ENCODE results near the gene STAT6.
"Not testable (repeated sequence)": the region's sequence is repeated elsewhere in the genome, so short reads cannot be mapped to it uniquely, and the experiment has no call there.

The STAT6 gene

GRCh38 chr12:57087010-57087690, 24.0 kb downstream of the STAT6 start:
- peak; percentile 90 for DNase-seq (ENCODE audit: low read depth)

GRCh38 chr12:57086493-57087009, 24.6 kb downstream of the STAT6 start:
- DNase-seq (ENCODE audit: low read depth), result peak; percentile 81

DNA sequence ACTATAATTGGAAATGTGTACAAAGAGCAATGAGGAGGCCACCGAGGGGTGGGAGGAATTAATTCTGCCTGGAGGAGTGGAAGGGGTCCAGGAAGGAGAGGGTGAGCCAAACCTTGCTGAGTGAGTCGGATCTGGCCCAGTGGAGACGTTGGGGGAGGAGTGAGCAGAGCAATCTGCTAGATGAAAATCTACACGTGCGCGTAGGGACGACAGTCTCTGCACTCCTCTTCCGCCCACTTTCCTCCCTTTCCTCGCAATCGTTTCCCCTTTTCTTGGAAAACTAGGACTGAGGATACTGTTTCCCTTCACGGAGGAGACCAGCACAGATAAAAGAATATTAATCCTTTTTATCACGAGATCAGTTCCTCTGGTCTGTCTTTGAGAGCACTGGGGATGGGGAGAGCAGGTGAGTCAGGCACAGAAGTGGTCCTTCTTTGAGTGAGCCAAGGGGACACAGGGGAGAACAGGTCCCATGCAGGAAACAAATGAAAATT, 25.1 kb downstream of the STAT6 start:
- DNase-seq (ENCODE audit: low read depth), result peak; percentile 58

DNA sequence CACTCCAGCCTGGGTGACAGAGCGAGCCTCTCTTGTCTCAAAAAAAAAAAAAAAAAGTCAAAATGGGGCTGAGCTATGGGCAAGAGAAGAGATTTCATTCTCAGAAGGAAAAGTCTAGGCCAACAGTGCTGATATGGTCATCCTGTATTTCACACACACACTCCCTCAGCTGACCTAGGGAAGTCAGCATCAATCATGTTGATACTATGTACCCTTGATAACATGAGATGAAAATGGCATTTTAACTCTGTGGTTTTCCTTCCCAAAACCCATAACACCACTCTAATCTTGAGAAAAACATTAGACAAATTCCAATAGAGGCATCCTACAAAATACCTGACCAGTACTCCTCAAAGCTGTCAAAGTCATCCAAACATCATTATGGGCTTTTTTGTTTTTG, 30.3 kb downstream of the STAT6 start:
- DNase-seq (ENCODE audit: low read depth), result no peak

DNA sequence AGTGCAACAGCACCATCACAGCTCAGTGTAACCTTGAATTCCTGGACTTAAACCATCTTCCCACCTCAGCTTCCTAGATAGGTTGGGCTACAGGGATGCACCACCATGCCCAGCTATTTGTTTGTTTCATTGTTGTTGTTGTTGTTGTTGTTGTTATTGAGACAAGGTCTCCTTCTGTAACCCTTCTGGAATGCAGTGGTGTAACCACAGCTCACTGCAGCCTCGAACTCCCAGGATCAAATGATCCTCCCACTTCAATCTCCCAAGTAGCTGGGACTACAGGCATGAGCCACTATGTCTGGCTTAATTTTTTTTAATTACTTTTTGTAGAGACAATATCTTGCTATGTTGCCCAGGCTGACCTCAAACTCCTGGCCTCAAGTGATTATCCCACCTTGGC, 31.3 kb downstream of the STAT6 start:
- DNase-seq (ENCODE audit: low read depth), result no peak

- DNase-seq (ENCODE audit: low read depth), result peak; percentile 100
These were observed 32.4 kb downstream of the STAT6 start, which contains the start of gene NEMP1 for GRCh38 chr12:57078519-57079404. NEMP1 (minus strand) TSS chr12:57078791; CDS start chr12:57078745, 46 bp downstream.

GRCh38 chr12:57073566-57074450, 37.4 kb downstream of the STAT6 start:
- not testable (repeated sequence) for DNase-seq (ENCODE audit: low read depth)

GRCh38 chr12:57072661-57073060, 38.5 kb downstream of the STAT6 start:
- DNase-seq (ENCODE audit: low read depth), result peak; percentile 60

DNA sequence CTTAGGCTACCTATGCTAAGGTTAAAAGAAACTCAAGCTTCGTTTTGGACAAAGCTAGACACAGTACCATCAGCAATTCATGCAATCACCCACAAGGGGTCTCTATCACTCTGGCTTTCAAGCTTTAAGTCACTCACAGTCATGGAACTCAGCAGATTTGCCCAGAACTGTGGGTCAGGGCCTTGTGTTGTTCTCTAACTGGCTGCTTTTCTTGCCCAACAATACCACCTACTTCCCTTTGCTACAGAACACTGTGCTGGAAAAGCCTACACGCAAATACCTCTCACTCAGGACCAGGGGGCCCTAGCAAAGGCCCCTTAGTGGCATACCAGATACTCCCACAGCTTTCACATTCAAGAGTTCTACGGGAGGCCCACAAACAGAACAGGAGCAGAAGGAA, 41.6 kb downstream of the STAT6 start:
- peak; percentile 84 for DNase-seq (ENCODE audit: low read depth)

DNA sequence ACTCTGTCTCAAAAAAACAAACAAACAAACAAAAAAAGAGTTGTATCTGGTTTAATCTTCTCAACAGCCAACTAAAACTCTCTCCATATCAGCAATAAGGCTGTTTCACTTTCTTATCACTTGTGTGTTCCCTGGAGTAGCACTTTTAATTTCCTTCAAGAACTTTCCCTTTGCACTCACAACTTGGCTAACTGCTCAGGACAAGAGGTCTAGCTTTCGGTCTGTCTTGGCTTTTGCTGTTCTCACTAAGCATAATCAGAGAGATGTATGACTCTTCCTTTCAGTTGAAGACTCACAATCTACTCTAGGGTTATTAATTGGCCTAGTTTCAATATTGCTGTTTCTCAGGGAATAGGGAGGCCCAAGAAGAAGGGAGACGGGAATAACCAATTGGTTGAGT, 44.9 kb downstream of the STAT6 start:
- no peak for DNase-seq (ENCODE audit: low read depth)

GRCh38 chr12:57063991-57064685, 47.0 kb downstream of the STAT6 start:
- no peak for DNase-seq (ENCODE audit: low read depth)

GRCh38 chr12:57058454-57058853, 52.7 kb downstream of the STAT6 start:
- DNase-seq (ENCODE audit: low read depth), result no peak

DNA sequence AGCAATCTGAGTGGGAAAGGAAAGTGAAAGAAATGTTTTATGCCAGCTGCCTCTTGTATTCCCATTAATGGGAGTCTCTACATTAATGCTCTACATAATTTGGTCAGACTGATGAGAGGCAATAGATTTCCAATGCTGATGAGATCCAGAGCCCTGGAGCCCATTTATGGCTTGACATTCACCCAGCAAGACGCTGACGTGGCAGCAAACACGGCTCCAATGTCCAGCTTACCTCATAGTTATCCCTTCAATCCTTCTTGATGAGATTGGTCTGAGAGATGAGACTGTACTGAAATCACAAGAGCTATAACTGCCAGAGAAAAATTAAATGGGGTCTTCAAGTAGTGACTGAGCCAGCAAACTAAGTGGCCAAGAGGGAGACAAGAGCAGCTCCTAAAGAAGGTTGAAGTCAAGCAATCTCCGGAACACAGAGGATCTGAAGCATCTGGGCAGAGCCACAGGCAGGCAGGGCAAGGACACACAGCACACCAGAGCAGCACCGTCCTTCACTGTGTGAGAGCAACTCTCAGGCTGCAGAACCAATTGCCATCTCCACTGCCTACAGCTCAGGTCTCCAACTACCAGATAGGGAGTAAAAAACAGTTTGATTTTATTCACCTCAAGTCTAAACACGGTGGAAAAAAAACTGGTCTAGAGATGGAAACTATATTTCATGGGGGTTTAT, 54.0 kb downstream of the STAT6 start:
- no peak for DNase-seq (ENCODE audit: low read depth)

GRCh38 chr12:57055824-57056223, 55.3 kb downstream of the STAT6 start:
- no peak for DNase-seq (ENCODE audit: low read depth)

- not testable (repeated sequence) for DNase-seq (ENCODE audit: low read depth)
These were observed 57.3 kb downstream of the STAT6 start for GRCh38 chr12:57053901-57054300.

- DNase-seq (ENCODE audit: low read depth), result not testable (repeated sequence)
These were observed 58.0 kb downstream of the STAT6 start for GRCh38 chr12:57053146-57053545.

GRCh38 chr12:57051011-57051410, 60.2 kb downstream of the STAT6 start:
- no peak for DNase-seq (ENCODE audit: low read depth)

GRCh38 chr12:57049890-57050289, 61.3 kb downstream of the STAT6 start, which contains the start of gene MYO1A:
MYO1A (minus strand) TSS chr12:57050129; CDS start chr12:57048323, 1,806 bp downstream.
- DNase-seq (ENCODE audit: low read depth), result peak; percentile 55

- DNase-seq (ENCODE audit: low read depth), result no peak
These were observed 62.1 kb downstream of the STAT6 start for GRCh38 chr12:57049119-57049446.

- no peak for DNase-seq (ENCODE audit: low read depth)
These were observed 62.6 kb downstream of the STAT6 start for GRCh38 chr12:57048423-57049118.

All from EH (cell line).